Esophagus muscularis mucosa (tissue), 3 donors: Measurements from ENCODE around the gene VPS33A.

Experiments used
- CTCF ChIP-seq, 3 experiments: fragments of 200-600 bp in 2 of 3; fragments of 450-650 bp in 1 of 3; sonication (generic) in 2 of 3; IDR thresholded peaks; one replicate each; pipeline ENCODE4 v1.5.1; 2017 to 2019; ENCODE audit warnings: antibody characterized with exemption in 3 of 3, mild to moderate bottlenecking in 2 of 3, moderate library complexity in 1 of 3
- POLR2AphosphoS5 ChIP-seq, 2 donors: sonication (generic); formaldehyde crosslinking; IDR thresholded peaks; one replicate each; pipeline ENCODE4 v1.6.1; 2017; ENCODE audit warnings: antibody characterized with exemption in 2 of 2

DNA sequence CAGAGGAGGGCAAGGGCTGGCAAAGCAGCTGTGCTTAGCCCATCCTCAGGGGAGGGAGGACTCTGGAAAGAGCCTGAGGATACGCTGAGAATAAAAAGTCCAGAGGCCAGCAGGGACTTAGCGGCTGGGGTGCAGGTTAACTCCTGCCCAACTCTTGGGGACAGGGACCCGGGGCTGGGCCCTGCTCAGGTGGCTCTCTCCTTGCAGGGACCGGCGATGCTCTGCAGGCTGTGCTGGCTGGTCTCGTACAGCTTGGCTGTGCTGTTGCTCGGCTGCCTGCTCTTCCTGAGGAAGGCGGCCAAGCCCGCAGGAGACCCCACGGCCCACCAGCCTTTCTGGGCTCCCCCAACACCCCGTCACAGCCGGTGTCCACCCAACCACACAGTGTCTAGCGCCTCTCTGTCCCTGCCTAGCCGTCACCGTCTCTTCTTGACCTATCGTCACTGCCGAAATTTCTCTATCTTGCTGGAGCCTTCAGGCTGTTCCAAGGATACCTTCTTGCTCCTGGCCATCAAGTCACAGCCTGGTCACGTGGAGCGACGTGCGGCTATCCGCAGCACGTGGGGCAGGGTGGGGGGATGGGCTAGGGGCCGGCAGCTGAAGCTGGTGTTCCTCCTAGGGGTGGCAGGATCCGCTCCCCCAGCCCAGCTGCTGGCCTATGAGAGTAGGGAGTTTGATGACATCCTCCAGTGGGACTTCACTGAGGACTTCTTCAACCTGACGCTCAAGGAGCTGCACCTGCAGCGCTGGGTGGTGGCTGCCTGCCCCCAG, 60.0 kb downstream of the VPS33A start:
- no peak for TF ChIP-seq POLR2AphosphoS5 (IDR thresholded peaks at IDR 0.05)
- no peak for TF ChIP-seq CTCF (IDR thresholded peaks at IDR 0.05)
